ENCODE results near the gene PRCC.

Gene PRCC

DNA sequence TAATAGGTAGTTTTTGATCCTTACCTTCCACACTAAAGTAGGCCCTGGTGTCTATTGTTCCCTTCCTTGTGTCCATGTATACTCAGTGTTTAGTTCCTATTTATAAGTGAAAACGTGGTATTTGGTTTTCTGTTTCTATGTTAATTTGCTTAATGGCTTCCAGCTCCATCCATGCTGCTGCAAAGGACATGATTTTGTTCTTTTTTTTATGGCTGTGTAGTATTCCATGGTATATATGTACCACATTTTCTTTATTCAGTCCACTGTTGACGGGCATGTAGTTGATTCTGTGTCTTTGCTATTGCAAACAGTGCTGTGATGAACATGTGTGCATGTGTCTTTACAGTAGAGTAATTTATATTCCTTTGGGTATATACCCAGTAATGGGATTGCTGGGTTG lies 20.8 kb downstream of the PRCC start:
- H3K4me1 ChIP-seq (ENCODE audit: control insufficient read depth, insufficient read depth, low read length), result no peaks in the 10 kb centered on the region
- H3K9me3 ChIP-seq (replicated peaks; ENCODE audit: low read length), result no peaks in the 10 kb centered on the region
- H3K4me3 ChIP-seq (ENCODE audit: low read length), result no peak overlapping the region
- no peak overlapping the region for H3K9ac ChIP-seq (ENCODE audit: low read depth, low read length)
- H3K27me3 ChIP-seq (ENCODE audit: control insufficient read depth, insufficient read depth, low read length), result no peaks in the 10 kb centered on the region
- H3K4me2 ChIP-seq (ENCODE audit: low read length), result no peak overlapping the region
- peaks cover 65% of the 10 kb centered on the region for H3K36me3 ChIP-seq (ENCODE audit: insufficient read depth, low read length)

DNA sequence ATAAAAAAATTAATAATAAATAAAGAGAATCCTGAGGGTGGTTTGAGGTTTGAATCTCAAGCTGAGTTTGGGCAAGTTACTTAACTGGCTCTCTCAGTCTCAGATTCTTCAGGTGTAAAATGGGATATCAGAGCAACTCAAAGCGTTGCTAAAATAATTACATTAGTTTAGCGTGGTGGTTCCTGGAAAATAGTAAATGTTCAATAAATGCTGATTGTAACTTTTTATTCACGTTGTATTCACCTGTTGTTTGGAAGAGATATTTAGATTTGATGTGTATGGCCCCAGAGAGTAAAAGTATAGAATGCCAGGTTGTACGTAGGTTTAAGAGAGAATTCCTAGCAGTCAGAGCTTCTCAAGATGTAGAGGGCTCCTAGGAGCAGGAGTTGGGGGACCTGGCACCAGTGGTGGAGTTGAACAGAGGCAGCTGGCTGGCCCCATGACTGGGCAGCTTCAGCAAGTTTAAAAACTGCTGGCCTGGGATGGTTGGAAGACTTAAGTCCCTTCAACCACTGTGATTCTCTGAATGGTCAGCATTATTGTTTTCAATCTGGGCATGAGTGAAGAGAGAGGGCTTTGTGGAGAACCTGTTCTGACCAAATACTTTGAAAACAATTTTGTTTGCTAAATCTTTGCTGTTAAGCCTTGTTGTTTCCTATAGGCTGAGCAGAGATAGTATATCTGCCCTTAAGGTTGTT lies 22.4 kb downstream of the PRCC start:
- no peak overlapping the region for H3K4me3 ChIP-seq (ENCODE audit: low read length)
- H3K27me3 ChIP-seq (ENCODE audit: control insufficient read depth, insufficient read depth, low read length), result no peaks in the 10 kb centered on the region
- no peaks in the 10 kb centered on the region for H3K9me3 ChIP-seq (replicated peaks; ENCODE audit: low read length)
- no peak overlapping the region for H3K4me2 ChIP-seq (ENCODE audit: low read length)
- H3K36me3 ChIP-seq (ENCODE audit: insufficient read depth, low read length), result peaks cover 66% of the 10 kb centered on the region
- H3K4me1 ChIP-seq (ENCODE audit: control insufficient read depth, insufficient read depth, low read length), result no peaks in the 10 kb centered on the region
- no peak overlapping the region for H3K9ac ChIP-seq (ENCODE audit: low read depth, low read length)

DNA sequence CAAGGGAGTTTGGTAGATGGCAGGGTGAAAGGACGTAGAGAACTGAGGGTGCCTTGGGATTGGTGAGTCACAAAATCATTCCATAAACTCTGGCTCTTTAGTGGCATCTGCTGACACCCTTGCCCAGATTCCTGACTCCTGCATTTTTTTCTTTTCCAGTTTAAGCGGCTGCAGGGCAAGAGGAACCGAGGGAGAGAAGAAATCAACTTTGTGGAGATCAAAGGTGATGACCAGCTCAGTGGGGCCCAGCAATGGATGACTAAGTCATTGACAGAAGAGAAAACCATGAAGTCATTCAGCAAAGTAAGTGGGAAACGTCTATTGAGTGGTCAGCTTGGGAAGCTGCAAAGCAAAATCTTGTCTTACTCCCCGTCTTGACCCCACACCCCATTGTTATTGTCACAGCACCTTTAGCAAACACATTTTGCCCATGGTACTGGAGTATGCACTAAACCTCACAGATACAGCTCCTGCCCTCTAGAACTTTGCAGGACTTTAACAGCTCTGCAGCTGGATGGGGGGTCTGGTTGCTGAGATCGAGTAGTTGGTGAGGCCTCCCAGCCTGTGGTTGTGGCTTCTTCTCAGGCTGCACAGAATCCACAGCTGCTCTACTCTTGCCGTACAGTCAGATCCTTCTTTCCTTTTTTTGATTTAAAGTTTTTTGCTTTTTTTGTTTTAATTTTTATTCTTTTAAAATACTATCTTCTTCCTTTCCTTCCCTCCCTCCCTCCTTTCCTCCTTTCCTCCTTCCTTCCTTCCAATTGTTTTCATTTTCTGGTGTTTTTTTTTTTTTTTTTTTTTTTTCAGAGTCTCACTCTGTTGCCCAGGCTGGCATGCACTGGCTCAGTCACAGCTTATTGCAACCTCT lies 27.4 kb downstream of the PRCC start:
- H3K36me3 ChIP-seq (ENCODE audit: insufficient read depth, low read length), result peaks cover 72% of the 10 kb centered on the region
- H3K9ac ChIP-seq (ENCODE audit: low read depth, low read length), result no peak overlapping the region
- no peaks in the 10 kb centered on the region for H3K9me3 ChIP-seq (replicated peaks; ENCODE audit: low read length)
- no peak overlapping the region for H3K4me3 ChIP-seq (ENCODE audit: low read length)
- peaks cover 10% of the 10 kb centered on the region for H3K4me1 ChIP-seq (ENCODE audit: control insufficient read depth, insufficient read depth, low read length)
- no peaks in the 10 kb centered on the region for H3K27me3 ChIP-seq (ENCODE audit: control insufficient read depth, insufficient read depth, low read length)
- H3K4me2 ChIP-seq (ENCODE audit: low read length), result no peak overlapping the region

DNA sequence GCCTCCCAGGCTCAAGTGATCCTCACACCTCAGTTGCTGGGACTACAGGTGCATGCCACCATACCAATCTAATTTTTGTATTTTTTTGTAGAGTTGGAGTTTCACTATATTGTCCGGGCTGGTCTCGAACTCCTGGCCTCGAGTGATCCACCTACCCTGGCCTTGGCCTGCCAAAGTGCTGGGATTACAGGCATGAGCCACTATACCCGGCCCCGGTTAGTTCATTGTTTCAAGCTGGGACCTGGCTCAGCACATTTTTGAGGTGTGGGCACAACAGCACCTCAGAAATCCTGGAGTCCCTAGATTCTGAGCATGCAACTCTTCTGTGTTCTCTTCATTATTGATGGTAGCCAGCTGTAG lies 28.0 kb downstream of the PRCC start:
- Histone ChIP-seq H3K4me3 (ENCODE audit: low read length) (no peak overlapping the region), H3K4me1 (ENCODE audit: control insufficient read depth, insufficient read depth, low read length) (peaks cover 10% of the 10 kb centered on the region), H3K36me3 (ENCODE audit: insufficient read depth, low read length) (peaks cover 74% of the 10 kb centered on the region), H3K27me3 (ENCODE audit: control insufficient read depth, insufficient read depth, low read length) (no peaks in the 10 kb centered on the region), H3K9ac (ENCODE audit: low read depth, low read length) (no peak overlapping the region), H3K9me3 (replicated peaks; ENCODE audit: low read length) (no peaks in the 10 kb centered on the region), H3K4me2 (ENCODE audit: low read length) (no peak overlapping the region)

DNA sequence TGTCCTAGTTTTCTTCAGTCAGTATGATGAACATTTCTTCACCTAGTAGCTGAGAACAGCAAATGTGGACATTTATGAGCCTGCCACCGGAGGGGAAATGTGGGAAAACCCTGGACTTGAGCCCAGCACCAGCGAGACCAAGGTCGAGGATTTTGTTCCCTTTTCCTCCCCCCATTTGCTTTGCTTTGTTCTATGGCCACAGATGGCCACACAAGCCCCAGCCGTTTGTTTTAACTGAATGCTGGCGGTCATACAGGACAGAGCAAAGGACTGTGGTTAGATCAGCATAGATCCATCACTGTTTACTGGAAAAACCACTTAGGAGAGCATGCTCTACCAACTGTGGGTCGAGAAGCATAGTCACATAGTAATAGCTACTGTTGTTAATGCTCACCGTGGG lies 28.5 kb downstream of the PRCC start:
- no peaks in the 10 kb centered on the region for H3K9me3 ChIP-seq (replicated peaks; ENCODE audit: low read length)
- H3K27me3 ChIP-seq (ENCODE audit: control insufficient read depth, insufficient read depth, low read length), result no peaks in the 10 kb centered on the region
- H3K4me2 ChIP-seq (ENCODE audit: low read length), result no peak overlapping the region
- H3K4me3 ChIP-seq (ENCODE audit: low read length), result no peak overlapping the region
- H3K9ac ChIP-seq (ENCODE audit: low read depth, low read length), result no peak overlapping the region
- peaks cover 78% of the 10 kb centered on the region for H3K36me3 ChIP-seq (ENCODE audit: insufficient read depth, low read length)
- H3K4me1 ChIP-seq (ENCODE audit: control insufficient read depth, insufficient read depth, low read length), result peaks cover 10% of the 10 kb centered on the region

DNA sequence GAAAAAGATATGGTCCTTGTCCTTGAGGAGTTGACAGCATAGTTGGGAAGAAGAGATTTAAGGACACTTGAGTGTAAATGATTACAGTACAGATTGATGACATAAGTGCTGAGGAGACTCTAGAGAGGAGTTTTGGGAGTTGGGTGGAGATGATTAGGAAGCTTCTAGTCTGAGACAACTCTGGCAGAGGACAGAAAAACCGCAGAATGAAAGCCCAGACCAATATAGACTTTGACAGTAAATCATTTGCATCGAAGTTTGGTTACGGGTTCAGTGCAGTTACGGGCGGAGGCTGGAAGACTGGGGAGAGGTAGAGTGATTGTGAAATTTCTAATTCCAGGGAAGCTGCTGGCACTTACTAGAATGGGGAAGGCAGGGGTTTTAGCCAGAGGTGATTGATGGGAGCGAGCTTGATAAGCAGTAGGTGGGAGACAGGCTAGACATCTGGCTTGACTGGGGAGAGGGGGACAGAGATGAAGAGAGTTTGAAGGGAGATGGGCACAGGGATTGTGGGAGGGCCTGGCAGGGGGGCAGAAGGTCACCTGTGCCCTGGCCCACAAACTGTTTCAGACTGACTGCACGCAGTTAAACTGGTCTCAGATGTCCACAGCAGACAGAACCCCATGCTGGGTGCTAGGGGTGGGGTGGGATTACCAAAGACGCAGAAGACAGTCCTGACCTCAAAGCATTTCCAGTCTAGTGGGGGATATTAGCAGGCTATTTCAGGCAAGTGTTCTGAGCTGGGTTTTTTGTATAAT lies 29.2 kb downstream of the PRCC start:
- Histone ChIP-seq H3K9ac (ENCODE audit: low read depth, low read length) (no peak overlapping the region), H3K4me2 (ENCODE audit: low read length) (no peak overlapping the region), H3K27me3 (ENCODE audit: control insufficient read depth, insufficient read depth, low read length) (no peaks in the 10 kb centered on the region), H3K9me3 (replicated peaks; ENCODE audit: low read length) (no peaks in the 10 kb centered on the region), H3K4me3 (ENCODE audit: low read length) (no peak overlapping the region), H3K36me3 (ENCODE audit: insufficient read depth, low read length) (peaks cover 76% of the 10 kb centered on the region), H3K4me1 (ENCODE audit: control insufficient read depth, insufficient read depth, low read length) (peaks cover 10% of the 10 kb centered on the region)

DNA sequence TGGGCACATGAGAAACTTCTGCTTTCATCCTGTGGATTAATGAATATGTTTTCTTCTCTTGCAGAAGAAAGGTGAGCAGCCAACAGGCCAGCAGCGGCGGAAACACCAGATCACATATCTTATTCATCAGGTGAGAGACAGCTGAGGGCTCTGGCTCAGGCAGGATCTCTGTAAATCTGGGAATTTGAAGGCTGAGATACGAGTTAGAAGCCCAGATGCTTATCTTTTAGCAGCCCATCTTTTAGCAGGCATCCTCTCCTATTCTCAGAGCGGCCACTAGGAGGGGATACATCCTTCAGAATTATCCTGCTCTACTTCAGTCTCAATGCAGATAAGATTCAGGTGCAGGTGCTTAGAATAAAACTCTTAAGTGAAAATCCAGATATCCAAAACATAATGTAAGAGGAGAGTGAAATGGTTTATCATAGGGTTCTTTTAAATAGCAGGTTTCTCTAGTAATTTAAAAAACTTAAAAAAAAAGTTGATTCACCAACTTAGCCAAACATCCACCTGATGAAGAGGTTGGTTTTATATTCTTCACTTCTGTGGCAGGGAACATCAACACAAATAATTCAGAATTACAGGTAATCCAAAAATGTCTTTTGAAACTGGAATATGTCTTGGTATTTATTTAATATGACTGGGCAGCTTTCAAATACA lies 30.0 kb downstream of the PRCC start:
- Histone ChIP-seq H3K9me3 (replicated peaks; ENCODE audit: low read length) (no peaks in the 10 kb centered on the region), H3K4me3 (ENCODE audit: low read length) (no peak overlapping the region), H3K4me1 (ENCODE audit: control insufficient read depth, insufficient read depth, low read length) (peaks cover 10% of the 10 kb centered on the region), H3K27me3 (ENCODE audit: control insufficient read depth, insufficient read depth, low read length) (no peaks in the 10 kb centered on the region), H3K9ac (ENCODE audit: low read depth, low read length) (no peak overlapping the region), H3K36me3 (ENCODE audit: insufficient read depth, low read length) (peaks cover 72% of the 10 kb centered on the region), H3K4me2 (ENCODE audit: low read length) (no peak overlapping the region)

DNA sequence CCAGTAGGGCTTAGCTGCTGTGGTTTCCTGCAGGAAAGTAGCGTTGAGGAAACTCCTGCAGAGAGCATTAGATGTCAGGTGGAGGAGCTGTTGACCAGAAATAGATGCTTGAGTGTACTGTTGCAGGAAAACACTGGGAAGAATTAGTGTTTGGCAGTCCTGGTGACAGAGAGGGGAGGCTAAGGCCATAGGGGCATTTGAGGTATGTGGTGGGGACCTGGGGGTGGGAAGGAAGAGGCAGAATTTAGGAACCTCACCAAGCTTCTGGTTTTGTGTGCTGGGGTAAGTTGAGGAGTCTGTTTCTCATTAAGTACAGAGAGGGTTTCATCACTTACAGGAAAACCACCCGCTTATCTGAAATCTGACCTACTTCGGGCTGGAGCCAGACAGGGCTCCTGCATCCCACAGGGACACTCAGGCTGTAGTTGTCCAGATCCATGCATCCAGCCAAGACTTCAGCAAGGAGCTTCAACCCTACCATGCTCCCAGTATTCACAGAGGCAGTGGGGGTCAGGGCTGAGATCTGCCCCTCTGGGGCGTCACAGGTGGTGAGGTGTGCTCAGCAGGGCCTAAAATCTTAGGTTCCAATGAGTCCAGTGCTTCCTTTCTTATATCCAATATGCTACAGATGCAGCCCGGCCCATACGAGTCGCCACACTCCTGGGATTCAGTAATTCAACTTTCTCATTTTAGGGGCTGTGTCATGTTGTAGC lies 34.2 kb downstream of the PRCC start:
- Histone ChIP-seq H3K9ac (ENCODE audit: low read depth, low read length) (no peak overlapping the region), H3K4me1 (ENCODE audit: control insufficient read depth, insufficient read depth, low read length) (peaks cover 10% of the 10 kb centered on the region), H3K9me3 (replicated peaks; ENCODE audit: low read length) (no peaks in the 10 kb centered on the region), H3K27me3 (ENCODE audit: control insufficient read depth, insufficient read depth, low read length) (no peaks in the 10 kb centered on the region), H3K36me3 (ENCODE audit: insufficient read depth, low read length) (peaks cover 42% of the 10 kb centered on the region), H3K4me2 (ENCODE audit: low read length) (no peak overlapping the region), H3K4me3 (ENCODE audit: low read length) (no peak overlapping the region)

DNA sequence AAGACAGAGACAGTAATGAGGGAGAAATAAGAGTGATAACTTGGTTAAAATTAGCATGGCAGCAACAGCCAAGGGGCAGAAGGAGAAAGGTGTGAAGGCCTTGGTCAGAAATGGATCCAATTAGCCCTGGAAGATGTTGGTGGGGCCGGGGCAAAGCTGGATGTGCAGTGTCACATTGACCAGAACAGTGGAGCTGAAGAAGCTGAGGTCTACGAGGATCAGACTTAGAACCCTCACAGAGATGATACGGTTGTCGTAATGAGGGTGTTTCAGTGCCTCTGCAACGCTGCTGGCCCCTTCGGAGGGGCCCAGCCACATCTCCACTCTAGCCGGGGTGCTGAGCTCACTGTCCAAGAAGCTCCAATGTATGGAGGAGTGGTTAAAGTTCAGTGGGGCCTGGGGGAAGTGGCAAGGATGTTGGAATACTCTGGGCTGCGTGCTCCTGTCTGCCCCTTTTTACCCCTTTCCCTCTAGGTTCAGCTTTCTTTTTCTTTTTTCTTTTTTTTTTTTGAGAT lies 35.1 kb downstream of the PRCC start:
- no peak overlapping the region for H3K4me2 ChIP-seq (ENCODE audit: low read length)
- peaks cover 10% of the 10 kb centered on the region for H3K4me1 ChIP-seq (ENCODE audit: control insufficient read depth, insufficient read depth, low read length)
- H3K4me3 ChIP-seq (ENCODE audit: low read length), result no peak overlapping the region
- peaks cover 40% of the 10 kb centered on the region for H3K36me3 ChIP-seq (ENCODE audit: insufficient read depth, low read length)
- H3K9ac ChIP-seq (ENCODE audit: low read depth, low read length), result no peak overlapping the region
- H3K27me3 ChIP-seq (ENCODE audit: control insufficient read depth, insufficient read depth, low read length), result no peaks in the 10 kb centered on the region
- H3K9me3 ChIP-seq (replicated peaks; ENCODE audit: low read length), result no peaks in the 10 kb centered on the region

DNA sequence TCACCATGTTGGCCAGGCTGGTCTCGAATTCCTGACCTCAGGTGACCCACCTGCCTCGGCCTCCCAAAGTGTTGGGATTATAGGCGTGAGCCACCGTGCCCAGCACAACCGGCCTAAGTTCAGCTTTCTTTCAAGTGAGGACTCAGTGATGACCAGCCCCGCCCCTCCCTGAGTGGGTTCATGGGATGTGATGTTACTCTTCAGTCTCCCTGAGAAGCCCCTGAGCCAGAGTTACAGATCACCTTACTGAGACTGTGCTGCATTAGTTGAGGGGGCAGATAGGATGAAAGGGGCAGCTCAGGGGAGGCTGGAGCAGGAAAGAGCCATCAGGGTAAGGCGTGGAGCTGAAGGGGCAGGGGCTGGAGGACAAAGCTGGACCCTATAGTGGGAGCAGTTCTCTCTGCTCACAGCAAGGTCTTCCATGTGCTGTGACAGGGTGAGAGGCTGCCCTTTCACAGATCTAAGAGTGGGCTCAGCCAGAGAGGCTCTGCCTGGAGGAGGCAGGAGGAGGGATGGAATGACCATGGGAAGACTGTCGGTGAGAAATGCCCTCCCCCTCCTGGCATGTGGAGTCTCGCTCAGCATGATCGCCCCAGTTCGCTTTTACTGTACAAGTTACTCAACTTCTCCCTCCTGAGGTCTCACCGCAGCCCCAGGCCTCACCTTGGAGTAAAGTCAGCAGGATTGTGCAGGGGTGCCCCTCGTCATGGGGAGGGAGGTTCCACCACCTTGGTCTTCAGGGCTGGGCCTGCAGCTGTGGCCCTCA lies 35.9 kb downstream of the PRCC start:
- no peak overlapping the region for H3K9ac ChIP-seq (ENCODE audit: low read depth, low read length)
- peaks cover 32% of the 10 kb centered on the region for H3K36me3 ChIP-seq (ENCODE audit: insufficient read depth, low read length)
- H3K4me1 ChIP-seq (ENCODE audit: control insufficient read depth, insufficient read depth, low read length), result peaks cover 5% of the 10 kb centered on the region

More for the DNA sequence above, 35.9 kb downstream of the PRCC start:
- Histone ChIP-seq H3K9me3 (replicated peaks; ENCODE audit: low read length) (no peaks in the 10 kb centered on the region), H3K4me2 (ENCODE audit: low read length) (no peak overlapping the region), H3K27me3 (ENCODE audit: control insufficient read depth, insufficient read depth, low read length) (no peaks in the 10 kb centered on the region), H3K4me3 (ENCODE audit: low read length) (no peak overlapping the region)
